HG02970 (cell line): ENCODE results near the gene LAMTOR3.
A peak's percentile ranks its signal among the peaks of the same experiment; 100 is the strongest.

Source experiments
- ATAC-seq: cut with Tn5 transposase; IDR thresholded peaks from one replicate; pipeline ENCODE4 v1.9.1; 2021; ENCODE audit warnings: mild to moderate bottlenecking, moderate library complexity, moderate number of reproducible peaks; ENCODE audit not compliant: unreplicated experiment, low FRiP score

Gene LAMTOR3

GRCh38 chr4:99894161-99894997, at the start of gene LAMTOR3:
Gene LAMTOR3 (minus strand): TSS chr4:99894427. CDS start chr4:99893963, 464 bp downstream.
- ATAC-seq: peak; percentile 99

DNA sequence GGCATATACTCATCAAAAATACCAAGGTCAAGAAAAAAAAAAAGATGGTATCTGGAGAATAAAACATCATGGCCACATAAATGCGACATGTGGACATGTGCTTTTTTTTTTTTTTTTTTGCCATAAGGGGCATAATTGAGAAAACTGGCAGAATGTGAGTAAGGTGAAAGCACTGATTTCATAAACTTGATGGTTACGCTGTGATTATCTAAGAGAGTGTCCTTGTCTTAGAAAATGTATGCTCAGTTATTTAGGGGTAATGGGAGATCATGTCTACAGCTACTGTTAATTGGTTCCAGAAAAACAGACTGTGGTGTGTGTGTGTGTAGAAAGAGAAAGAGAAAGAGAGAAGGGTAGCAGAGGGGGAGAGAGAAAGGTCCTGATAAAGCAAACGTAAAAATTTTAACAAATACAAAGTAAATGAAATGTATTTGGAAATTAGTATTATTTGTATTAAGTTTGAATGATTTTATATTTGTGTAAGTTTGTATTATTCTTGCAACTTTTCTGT, 44.1 kb upstream of the LAMTOR3 start:
- no peak for ATAC-seq

GRCh38 chr4:99934891-99935290, 40.7 kb upstream of the LAMTOR3 start:
- ATAC-seq: no peak

GRCh38 chr4:99927566-99927965, 33.3 kb upstream of the LAMTOR3 start:
- ATAC-seq: no peak

DNA sequence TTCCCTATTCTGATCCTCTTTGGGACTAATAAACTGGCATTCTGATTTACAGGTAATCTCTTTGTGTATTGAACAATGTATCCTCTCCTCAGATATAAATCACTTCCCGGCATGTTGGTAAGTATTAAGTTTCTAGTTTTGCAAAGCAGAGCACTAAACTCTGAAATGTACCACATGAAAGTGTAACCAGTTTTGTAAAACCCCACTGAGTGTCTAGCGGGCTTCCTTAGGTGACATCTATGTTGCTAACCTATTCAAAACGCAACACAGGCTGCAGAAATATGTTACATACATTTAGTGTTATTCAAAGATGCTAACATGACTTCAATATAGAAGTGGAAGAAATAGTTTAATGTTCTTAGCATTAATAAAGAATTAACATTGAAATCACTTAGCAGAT, 26.9 kb upstream of the LAMTOR3 start:
- no peak for ATAC-seq

DNA sequence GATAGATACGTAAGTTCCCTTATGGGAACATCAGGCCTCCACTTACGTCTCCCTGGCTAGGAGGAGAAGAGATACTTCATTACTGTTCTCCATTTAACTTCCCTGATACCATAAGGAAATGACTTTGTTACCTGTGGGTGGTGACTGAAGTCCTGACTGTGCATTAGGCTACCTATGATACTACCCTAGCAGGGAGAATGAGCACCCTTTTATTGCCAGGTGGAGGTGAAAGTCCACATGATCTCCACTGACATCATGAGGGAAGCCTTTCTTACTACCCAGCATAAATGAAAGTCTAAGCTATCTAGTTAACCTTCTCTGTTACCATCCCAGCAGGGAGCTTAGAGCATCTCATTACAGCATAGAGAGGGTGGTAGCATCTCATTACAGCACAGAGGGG, 24.4 kb upstream of the LAMTOR3 start:
- ATAC-seq: no peak

GRCh38 chr4:99917575-99917974, 23.3 kb upstream of the LAMTOR3 start:
- ATAC-seq: no peak

DNA sequence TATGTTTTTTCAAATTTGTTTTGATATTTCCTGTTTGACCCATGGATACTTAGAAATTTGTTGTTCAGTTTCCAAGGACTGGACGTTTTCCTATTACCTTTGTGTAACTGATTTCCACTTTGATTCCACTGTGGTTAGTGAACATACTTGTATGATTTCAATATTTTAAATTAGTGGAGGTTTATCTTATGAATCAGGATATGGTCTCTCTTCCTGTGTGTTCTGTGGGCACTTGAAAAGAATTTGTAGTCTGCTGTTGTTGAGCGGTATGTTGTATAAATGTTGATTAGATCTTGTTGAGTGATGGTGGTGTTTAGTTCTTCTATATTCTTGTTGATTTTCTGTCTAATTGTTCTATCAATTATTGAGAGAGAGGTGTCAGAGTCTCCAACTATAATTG, 21.2 kb upstream of the LAMTOR3 start:
- ATAC-seq: no peak

DNA sequence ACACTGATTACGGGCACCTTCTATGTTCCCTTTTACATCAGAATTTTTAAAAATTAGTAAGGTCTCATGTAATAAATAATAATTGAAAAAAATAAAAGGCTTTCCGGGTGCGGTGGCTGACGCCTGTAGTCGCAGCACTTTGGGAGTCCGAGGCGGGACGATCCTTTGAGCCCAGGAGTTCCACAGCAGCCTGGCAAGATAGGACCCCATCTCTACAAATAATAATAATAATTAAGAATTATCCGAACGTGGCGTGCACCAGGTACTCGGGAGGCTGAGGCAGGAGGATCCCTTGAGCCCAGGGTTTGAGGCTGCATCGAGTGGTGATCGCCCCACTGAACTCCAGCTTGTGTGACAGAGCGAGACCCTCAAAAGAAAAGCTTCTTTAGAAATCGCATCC, 771 bp upstream of the LAMTOR3 start:
- no peak for ATAC-seq

DNA sequence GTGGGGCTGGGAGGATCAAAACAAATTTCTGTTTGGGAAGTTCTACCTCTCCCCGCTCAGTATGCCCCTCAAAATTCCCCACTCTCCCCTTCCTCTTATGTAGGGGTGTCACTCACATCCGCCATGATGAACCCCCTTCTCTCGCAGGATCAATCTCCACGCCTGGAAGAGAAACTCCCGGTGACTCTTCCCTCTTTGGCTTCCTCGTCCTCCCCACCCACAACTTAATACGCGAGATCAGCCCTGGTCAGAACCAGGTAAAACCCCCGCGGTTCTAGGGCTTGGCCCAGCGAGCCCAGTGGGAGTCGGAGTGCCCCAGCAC, 427 bp downstream of the LAMTOR3 start:
- no peak for ATAC-seq

GRCh38 chr4:99893029-99893428, 1.2 kb downstream of the LAMTOR3 start:
- ATAC-seq: no peak

DNA sequence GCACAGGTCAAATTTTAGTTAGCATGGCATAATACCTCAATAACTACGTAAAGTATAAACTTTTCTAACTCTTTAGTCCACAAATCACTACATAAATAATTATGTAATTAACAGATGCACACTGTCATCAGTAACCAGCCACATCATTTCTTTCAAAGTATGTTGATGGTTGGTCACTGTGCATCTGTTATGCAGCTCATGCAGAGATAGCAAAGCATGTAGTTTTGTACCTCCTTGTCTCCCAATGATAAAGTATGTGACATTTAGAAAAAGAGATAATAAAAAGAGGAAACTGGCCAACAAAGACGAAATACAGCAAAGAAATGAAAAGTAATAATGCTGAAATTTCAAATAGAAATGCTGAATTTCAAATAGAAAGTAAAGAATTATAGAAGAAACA, 2.9 kb downstream of the LAMTOR3 start:
- ATAC-seq: no peak

GRCh38 chr4:99887837-99888236, 6.4 kb downstream of the LAMTOR3 start:
- no peak for ATAC-seq

- ATAC-seq: no peak
Measured at GRCh38 chr4:99886146-99886545, 8.1 kb downstream of the LAMTOR3 start.

DNA sequence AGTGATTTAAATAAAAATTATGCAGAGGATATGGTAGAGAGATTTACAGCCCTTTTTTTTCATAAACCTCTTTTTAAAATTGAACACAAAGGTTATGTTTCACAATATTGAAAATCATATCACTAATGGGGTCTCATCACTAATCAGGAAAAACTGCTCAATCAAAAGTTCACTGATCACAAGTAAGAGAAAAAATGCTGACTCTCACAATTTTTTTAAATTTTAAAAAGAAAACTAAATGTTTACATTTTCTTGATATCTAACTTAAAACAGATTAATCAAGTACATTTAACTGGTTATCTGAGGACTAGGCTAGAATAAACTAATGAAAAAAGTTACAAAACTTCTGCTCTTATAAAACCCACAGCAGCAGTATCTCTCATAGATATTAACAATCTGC, 8.5 kb downstream of the LAMTOR3 start:
- no peak for ATAC-seq

GRCh38 chr4:99885063-99885664, 9.1 kb downstream of the LAMTOR3 start:
- no peak for ATAC-seq

DNA sequence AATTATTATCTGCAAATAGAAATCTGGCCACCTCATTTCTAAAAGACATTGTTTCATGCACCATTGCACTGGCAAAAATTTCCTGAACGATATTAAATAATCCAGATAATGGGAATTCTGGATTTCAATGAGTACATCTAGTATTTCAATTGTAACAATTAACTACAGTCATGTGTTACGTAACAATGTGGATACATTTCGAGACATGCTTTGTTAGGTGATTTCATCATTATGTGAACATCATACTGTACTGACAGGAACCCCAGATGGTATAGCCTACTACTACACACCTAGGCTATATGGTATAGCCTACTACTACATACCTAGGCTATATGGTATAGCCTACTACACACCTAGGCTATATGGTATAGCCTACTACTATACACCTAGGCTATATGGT, 14.8 kb downstream of the LAMTOR3 start:
- no peak for ATAC-seq

DNA sequence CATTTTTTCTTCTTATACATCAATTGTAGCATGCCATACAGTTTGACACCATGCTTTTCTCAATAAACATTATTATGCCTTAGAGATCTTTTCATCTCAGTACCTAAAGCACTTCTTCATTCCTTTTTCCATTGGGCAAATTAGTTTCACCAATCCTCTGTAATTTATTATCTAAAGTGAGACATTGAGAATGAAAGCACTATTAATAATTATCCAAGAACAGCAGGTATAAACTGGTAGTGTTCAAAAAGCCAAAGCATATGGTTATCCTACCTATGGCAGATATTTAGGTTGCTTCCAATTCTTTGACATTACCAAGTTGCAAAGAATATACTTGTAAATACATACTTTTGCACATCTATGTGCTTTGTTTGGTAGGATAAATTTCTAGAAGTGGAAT, 15.6 kb downstream of the LAMTOR3 start:
- no peak for ATAC-seq

- ATAC-seq: no peak
Measured at GRCh38 chr4:99876946-99877345, 17.3 kb downstream of the LAMTOR3 start.

- no peak for ATAC-seq
Measured at GRCh38 chr4:99875071-99875470, 19.2 kb downstream of the LAMTOR3 start.

- no peak for ATAC-seq
Measured at GRCh38 chr4:99872570-99872969, 21.7 kb downstream of the LAMTOR3 start.

GRCh38 chr4:99868126-99868596, 26.1 kb downstream of the LAMTOR3 start:
- ATAC-seq: no peak
